Right renal cortex interstitium (tissue), 3 donors: ENCODE measurements around the gene IKZF1. TPM values are rescaled to one million over a fixed set of nuclear protein-coding genes. Genes with fewer than 3 reads are reported as not detected.
"Not testable (repeated sequence)": the region's sequence is repeated elsewhere in the genome, so short reads cannot be mapped to it uniquely, and the experiment has no call there.

Experiments used
- DNase-seq, 3 donors: peaks; one replicate each; pipeline ENCODE4 v3.0.0-alpha.2; 2013; ENCODE audit warnings: low read depth in 3 of 3, low spot score in 2 of 3
- polyA plus RNA-seq, 3 donors: library from polyadenylated mRNA; unstranded; fragments of 120-200 nt; gene quantifications; one replicate each; pipeline ENCODE4 v1.2.1, GENCODE V29; 2013; ENCODE audit not compliant: insufficient read length in 3 of 3

The IKZF1 gene
- polyA plus RNA-seq, 3 donors, result 1.2 to 1.8 (median 1.2) TPM

DNA sequence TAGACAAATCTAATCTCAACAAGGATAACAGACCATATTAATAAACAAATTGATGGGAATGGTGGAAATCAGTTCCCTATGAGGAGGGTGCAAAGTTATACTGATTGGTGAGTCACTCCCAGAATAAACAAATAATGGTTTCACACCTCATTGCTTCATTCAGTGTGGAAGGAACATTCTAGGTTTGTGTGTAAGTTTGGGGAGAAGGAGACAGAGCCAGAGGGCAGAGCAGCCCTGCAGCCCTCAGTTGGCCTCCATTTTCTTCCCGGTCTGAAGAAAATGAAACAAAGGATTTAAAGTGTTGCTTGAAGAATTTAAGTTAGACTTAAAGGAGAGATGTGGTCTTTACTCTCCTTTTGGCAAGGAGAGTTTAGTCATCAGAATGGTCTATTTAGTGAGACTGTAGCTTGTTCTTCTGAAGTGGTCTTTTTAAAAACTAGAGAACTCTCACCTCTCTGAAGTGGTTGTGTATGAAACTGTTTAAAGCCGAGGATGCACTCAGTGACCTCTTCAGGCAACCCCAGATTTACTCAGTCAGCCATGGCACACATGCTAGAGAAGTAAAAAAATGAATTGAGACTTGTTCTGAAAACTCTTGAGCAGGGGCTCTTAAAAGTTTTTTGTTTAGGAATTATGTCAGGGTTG is 27.2 kb downstream of the IKZF1 start:
- no peak for DNase-seq

DNA sequence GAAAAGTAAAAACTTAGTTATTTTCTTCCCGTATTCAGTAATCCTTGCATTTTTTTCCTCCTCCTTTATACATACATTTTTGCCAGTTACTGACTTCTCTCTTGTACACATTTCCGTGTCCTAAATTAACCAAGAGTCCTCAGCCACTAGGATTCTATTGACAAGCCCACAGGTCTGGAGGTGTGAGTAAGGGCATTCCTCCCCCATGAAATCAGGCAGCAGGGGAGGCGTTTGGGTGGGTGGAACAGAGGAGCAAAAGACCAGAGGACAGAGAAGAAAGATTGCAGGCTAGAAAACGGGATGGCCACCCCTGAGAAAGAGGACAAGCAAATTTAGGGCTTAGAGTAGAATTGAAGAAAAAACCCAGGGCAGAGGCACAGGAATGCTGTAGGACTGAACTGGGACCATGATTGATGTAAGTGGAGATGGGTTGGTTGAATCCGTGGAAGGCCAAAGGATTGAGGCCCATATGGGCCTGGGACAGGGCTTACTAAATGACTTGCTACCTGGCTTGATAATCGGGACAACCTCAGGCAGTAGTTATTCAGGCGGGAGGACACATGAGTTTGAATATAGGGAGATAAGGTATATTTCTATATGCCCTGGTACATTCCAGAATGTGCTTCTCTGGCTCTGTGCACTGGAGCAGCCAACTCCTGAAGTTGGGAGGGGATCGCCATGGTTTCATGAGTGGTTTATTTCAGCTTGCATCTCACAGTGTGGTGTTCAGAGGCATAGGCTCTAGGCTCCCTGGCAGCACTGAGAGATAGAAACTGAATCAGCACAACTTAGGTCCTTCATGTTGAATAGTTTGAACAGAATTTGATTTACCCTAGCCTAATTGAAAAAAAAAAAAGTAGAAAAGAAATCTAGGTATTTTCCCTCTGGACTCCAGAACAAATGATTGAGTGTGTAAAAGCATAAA is 28.0 kb downstream of the IKZF1 start:
- no peak for DNase-seq

GRCh38 chr7:50333221-50333651 is 28.7 kb downstream of the IKZF1 start:
- no peak for DNase-seq

DNA sequence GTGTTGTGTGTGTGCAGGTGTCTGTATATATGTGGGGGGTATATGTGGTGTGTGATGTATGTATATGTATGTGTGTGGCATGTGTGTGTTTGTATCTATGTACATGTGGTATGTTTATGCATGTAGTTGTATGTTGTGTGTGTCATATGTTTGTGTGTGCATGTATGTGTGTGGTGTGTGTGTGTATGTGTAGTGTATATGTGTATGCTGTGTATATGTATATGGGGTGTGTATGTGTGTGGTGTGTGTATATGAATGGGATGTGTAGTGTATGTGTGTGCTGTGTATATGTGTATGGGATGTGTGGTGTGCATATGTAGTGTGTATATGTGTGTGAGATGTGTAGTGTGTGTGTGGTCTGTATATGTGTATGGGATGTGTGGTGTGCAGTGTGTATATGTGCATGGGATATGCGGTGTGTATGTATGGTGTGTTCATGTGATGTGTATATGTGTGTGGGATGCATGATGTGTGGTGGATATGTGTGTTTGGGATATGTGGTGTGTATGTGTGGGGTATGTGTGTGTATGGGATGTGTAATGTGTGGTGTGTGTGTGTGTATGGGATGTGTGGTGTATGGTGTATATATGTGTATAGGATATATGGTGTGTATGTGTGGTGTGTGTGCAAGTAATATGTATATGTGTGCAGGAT is 30.0 kb downstream of the IKZF1 start:
- no peak for DNase-seq

- DNase-seq, result no peak
These were observed 30.8 kb downstream of the IKZF1 start for GRCh38 chr7:50335230-50335794.

DNA sequence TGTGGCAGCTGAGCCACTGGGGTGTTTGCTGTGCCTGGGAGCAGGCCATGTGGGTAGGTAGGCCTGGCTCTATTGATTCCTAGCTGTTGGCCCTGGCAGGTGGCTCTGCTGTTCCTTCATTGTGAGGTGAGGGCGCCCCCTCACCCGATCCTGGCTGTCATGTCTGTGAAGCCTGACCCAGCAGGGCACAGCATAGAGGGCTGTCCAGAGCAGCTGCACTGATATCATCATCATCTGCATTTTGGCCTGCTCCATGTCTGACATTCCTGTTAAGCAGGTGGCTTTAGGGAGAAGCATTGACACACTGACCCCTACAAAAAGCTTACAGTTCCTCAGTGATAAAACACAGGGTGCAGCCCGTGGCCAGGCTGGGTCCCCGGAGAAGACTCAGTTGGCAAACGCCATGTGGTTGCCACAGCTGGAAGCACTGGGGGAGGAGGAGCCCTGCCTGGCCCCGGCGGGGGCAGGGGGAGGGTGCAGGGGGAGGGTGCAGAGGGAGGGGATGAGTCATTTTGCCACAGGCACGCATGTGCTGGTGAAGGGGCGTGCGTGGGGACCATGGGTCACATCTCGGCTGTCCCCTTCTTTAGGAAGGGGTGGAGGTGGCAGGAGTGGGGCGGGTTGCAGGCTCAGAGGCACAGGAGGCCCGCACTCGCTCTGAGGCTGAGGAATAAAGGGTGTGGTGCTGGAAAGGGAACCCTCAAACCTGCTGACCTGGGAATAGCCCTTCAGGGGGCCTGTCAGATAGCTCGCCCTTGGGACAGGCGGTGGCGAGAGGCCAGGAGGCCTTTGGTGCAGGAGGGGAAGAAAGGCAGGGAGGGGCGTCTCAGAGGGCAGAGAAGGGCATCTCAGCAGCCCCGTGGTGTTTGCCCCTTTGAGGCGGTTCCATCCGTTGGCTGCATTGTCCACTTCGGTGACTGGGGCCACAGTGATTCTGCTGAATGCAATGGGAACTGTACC is 31.6 kb downstream of the IKZF1 start:
- no peak for DNase-seq

GRCh38 chr7:50336894-50337703 is 32.6 kb downstream of the IKZF1 start:
- DNase-seq, result no peak

GRCh38 chr7:50339472-50339871 is 35.0 kb downstream of the IKZF1 start:
- DNase-seq, result not testable (repeated sequence)

GRCh38 chr7:50339990-50340500 is 35.5 kb downstream of the IKZF1 start:
- DNase-seq, result no peak

GRCh38 chr7:50341724-50342123 is 37.2 kb downstream of the IKZF1 start:
- no peak for DNase-seq

GRCh38 chr7:50342616-50343114 is 38.1 kb downstream of the IKZF1 start:
- no peak for DNase-seq

- DNase-seq, result no peak
These were observed 42.3 kb downstream of the IKZF1 start for GRCh38 chr7:50346545-50347497.

- DNase-seq, result no peak
These were observed 43.2 kb downstream of the IKZF1 start for GRCh38 chr7:50347693-50348092.

DNA sequence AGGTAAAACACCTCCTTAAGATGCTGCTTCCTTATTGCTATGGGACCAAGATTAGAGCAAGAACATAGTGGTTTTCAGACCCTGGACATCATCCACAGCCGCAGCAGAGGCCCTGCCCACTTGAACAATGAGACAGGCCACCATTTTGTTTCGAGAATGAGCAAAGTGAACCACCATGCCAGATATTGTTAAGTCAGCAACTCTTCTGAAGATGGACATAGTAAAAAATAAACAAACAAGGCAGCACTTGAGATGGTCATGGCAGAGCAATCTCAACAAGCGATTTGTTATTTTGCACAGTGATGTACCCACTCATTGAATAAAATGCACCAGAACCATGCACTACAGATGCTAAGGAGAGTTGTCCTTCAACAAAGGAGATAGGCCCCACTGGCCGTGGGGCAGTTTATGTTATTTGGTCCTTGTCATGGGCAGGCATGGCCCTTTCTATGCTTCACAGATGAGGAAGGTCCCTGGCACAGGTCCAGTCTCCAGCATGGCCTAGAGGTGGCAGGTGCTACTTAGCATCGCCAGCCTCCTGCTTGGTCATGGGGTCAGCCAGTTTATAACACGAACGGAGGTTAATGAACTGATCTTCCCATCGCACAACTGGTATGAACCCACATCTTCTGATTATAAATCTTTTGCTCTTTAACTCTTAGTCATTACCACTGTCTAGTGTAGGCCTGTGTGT is 44.1 kb downstream of the IKZF1 start:
- DNase-seq, result no peak

GRCh38 chr7:50349399-50349798 is 44.9 kb downstream of the IKZF1 start:
- DNase-seq, result no peak

- DNase-seq, result no peak
These were observed 45.7 kb downstream of the IKZF1 start for GRCh38 chr7:50349963-50350944.
